Upper lobe of right lung (tissue), 1 donor: ENCODE measurements around the gene TSEN34. TPM values are rescaled to one million over a fixed set of nuclear protein-coding genes. Genes with fewer than 3 reads are reported as not detected.

ENCODE experiments used
- ATAC-seq: fragments of 200-7000 bp; cut with Tn5 transposase; one replicate; pipeline ENCODE4 v1.9.1; 2020; ENCODE audit warnings: mild to moderate bottlenecking, moderate library complexity
- DNase-seq: peaks from one replicate; pipeline ENCODE4 v3.0.0-alpha.2; 2020
- H3K27ac ChIP-seq: fragments of 200-600 bp; one replicate; pipeline ENCODE4 v1.8.0; 2022
- H3K27me3 ChIP-seq: fragments of 200-600 bp; one replicate; pipeline ENCODE4 v1.8.0; 2022; ENCODE audit warnings: mild to moderate bottlenecking
- H3K36me3 ChIP-seq: fragments of 200-600 bp; one replicate; pipeline ENCODE4 v1.8.0; 2022
- H3K4me1 ChIP-seq: fragments of 200-600 bp; one replicate; pipeline ENCODE4 v1.8.0; 2022
- H3K4me3 ChIP-seq: fragments of 200-600 bp; one replicate; pipeline ENCODE4 v1.8.0; 2022; ENCODE audit warnings: mild to moderate bottlenecking
- H3K9me3 ChIP-seq: fragments of 200-600 bp; one replicate; pipeline ENCODE4 v1.8.0; 2022
- CTCF ChIP-seq: fragments of 200-600 bp; IDR thresholded peaks from one replicate; pipeline ENCODE4 v1.8.0; 2022; ENCODE audit warnings: antibody characterized with exemption
- intact Hi-C: fragments of 100-400 bp; cut with DNase I; formaldehyde crosslinking; loops from one replicate; pipeline ENCODE4 v1.11.0; 2022
- total RNA-seq: library from RNA; stranded (reverse); fragmentation: NEBNext Ultra II Directional; extraction: Animal tissue kit (Norgen Biotek cat#: 25700); gene quantifications from one replicate; pipeline ENCODE4 v1.2.1, GENCODE V29; 2021
- donor health status: DM: no; HTN: yes; CAD: no; lungs with severe emphysema.

TSEN34 gene
- total RNA-seq, 1 donor from 2014 or later = 34.7 TPM

- no peak for TF ChIP-seq CTCF
- H3K27ac ChIP-seq = no peak overlapping the region
- H3K4me3 ChIP-seq = no peak overlapping the region
- DNase-seq = no peak
- peaks cover 95% of the 10 kb centered on the region for H3K36me3 ChIP-seq
- H3K9me3 ChIP-seq = no peaks in the 10 kb centered on the region
- H3K27me3 ChIP-seq = no peaks in the 10 kb centered on the region
- no peak for ATAC-seq
- intact Hi-C loops = no loop called here
- no peaks in the 10 kb centered on the region for H3K4me1 ChIP-seq
Observed at GRCh38 chr19:54148158-54148557, 43.0 kb upstream of the TSEN34 start.

GRCh38 chr19:54149021-54149812 lies 41.9 kb upstream of the TSEN34 start:
- intact Hi-C loops = no loop called here

GRCh38 chr19:54151362-54152035 lies 39.6 kb upstream of the TSEN34 start:
- Histone ChIP-seq H3K4me1 (no peaks in the 10 kb centered on the region), H3K9me3 (no peaks in the 10 kb centered on the region), H3K4me3 (no peak overlapping the region), H3K27ac (no peak overlapping the region), H3K27me3 (no peaks in the 10 kb centered on the region), H3K36me3 (peaks cover 95% of the 10 kb centered on the region)
- intact Hi-C loops = no loop called here
- ATAC-seq (no peak), DNase-seq (no peak)
- no peak for TF ChIP-seq CTCF

More at GRCh38 chr19:54149021-54149812, 41.9 kb upstream of the TSEN34 start:
- Histone ChIP-seq H3K4me1 (no peaks in the 10 kb centered on the region), H3K27ac (no peak overlapping the region), H3K9me3 (no peaks in the 10 kb centered on the region), H3K4me3 (no peak overlapping the region), H3K27me3 (no peaks in the 10 kb centered on the region), H3K36me3 (peaks cover 95% of the 10 kb centered on the region)
- ATAC-seq = no peak
- DNase-seq = no peak
- no peak for TF ChIP-seq CTCF

GRCh38 chr19:54152267-54152666 lies 38.8 kb upstream of the TSEN34 start:
- Histone ChIP-seq H3K27me3 (no peaks in the 10 kb centered on the region), H3K9me3 (no peaks in the 10 kb centered on the region), H3K27ac (no peak overlapping the region), H3K4me3 (no peak overlapping the region), H3K36me3 (peaks cover 95% of the 10 kb centered on the region), H3K4me1 (no peaks in the 10 kb centered on the region)
- no peak for DNase-seq
- TF ChIP-seq CTCF = no peak
- intact Hi-C loops = no loop called here
- no peak for ATAC-seq

GRCh38 chr19:54152878-54153524 lies 38.1 kb upstream of the TSEN34 start:
- ATAC-seq = no peak
- intact Hi-C loops = no loop called here
- Histone ChIP-seq H3K9me3 (no peaks in the 10 kb centered on the region), H3K27ac (no peak overlapping the region), H3K4me3 (no peak overlapping the region), H3K4me1 (no peaks in the 10 kb centered on the region), H3K36me3 (peaks cover 98% of the 10 kb centered on the region), H3K27me3 (no peaks in the 10 kb centered on the region)
- TF ChIP-seq CTCF = no peak
- no peak for DNase-seq
